GM21390 (cell line): Measurements from ENCODE around the gene TRIM69.
"Not testable (repeated sequence)": the region's sequence is repeated elsewhere in the genome, so short reads cannot be mapped to it uniquely, and the experiment has no call there.

Experiments used
- ATAC-seq: cut with Tn5 transposase; IDR thresholded peaks from one replicate; pipeline ENCODE4 v1.9.1; 2021; ENCODE audit not compliant: unreplicated experiment

The TRIM69 gene, protein sequence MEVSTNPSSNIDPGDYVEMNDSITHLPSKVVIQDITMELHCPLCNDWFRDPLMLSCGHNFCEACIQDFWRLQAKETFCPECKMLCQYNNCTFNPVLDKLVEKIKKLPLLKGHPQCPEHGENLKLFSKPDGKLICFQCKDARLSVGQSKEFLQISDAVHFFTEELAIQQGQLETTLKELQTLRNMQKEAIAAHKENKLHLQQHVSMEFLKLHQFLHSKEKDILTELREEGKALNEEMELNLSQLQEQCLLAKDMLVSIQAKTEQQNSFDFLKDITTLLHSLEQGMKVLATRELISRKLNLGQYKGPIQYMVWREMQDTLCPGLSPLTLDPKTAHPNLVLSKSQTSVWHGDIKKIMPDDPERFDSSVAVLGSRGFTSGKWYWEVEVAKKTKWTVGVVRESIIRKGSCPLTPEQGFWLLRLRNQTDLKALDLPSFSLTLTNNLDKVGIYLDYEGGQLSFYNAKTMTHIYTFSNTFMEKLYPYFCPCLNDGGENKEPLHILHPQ

DNA sequence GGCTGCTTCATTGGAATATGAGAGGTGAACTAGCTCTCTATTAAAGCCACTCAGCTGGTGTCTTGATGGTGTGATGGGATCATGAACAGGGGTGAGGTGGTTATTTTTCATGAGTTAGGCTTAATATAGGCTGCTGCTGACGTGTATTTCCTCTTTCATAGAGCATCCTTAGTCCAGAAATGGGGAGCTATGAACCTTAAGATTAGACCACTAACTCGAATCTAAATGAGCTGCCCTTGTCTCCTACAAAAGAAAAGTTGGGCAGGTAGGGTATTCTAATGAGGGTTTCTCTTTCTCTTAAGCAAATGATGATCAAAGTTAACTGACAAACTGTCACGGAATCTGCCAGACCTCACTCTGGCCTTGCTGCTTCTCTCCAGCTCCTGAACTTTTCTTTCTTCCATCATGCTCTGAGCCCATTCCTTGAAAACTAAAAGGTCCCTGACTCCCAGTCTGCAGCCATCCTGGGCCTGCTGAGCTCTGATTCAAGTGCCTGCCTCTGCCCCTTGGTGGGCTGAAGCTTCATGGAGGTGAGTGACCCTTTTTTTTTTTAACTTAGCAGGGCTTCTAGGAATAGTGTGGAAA lies at the start of gene TRIM69:
Gene TRIM69 (plus strand): TSS at position 348 of the 585 bp plus-strand sequence. CDS start 177 bp downstream, at position 525.
- ATAC-seq: no peak

DNA sequence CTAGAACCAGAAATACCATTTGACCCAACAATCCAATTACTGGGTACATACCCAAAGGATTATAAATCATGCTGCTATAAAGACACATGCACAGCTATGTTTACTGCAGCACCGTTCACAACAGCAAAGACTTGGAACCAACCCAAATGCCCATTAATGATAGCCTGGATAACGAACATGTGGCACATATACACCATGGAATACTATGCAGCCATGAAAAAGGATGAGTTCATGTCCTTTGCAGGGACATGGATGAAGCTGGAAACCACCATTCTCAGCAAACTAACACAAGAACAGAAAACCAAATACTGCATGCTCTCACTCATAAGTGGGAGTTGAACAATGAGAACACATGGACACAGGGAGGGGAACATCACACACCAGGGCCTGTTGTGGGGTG lies 47.0 kb upstream of the TRIM69 start:
- ATAC-seq: not testable (repeated sequence)

DNA sequence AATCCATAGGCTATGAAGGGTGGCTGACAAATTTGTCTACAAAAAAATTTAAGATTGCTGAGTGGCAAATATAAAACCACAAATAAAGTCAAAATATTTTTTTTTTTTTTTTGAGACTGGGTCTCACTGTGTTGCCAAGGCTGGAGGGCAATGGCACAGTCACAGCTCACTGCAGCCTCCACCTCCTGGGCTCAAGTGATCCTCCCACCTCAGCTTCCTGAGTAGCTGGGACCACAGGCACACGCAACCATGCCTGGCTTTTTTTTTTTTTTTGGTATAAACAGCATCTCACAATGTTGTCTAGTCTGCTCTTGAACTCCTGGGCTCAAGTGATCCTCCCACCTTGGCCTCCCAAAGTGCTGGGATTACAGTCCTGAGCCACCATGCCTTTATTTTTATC lies 46.1 kb upstream of the TRIM69 start:
- ATAC-seq: not testable (repeated sequence)

DNA sequence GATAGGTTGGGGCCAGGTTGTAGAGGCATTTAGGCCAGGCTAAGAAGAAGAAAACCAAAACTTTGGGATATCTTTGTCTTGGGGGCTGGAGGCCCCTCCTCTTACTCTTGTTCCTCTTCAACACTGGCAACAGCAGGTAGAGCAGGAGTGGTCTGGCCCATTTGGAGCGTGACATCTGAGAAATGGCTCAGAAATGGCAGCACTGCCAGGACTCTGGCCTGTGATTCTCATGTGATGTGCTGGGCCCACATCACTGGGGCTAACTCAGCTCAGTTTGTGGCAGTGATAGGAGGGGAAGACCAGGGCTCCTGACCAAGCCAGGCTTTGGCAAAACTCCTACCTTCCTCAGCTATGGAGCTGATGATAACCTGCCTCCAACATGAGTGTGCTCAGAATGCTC lies 43.7 kb upstream of the TRIM69 start:
- ATAC-seq: no peak

DNA sequence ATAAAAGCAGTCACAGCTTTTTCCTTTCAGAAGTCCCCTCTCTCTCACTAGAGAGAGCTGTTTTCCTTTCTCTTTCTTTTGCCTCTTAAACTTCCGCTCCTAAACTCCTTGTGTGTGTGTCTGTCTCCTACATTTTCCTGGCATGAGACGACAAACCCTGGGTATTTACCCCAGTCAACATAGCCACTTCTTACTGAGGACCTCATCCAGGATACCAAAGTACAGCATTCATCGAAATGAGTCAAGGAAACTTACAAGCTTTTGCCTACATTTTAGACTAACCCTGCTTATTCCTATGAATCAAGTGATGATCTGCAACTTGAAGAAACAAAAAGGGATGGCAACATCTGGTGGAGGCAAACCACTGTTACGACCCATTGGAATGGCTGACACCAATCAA lies 41.9 kb upstream of the TRIM69 start:
- ATAC-seq: no peak

DNA sequence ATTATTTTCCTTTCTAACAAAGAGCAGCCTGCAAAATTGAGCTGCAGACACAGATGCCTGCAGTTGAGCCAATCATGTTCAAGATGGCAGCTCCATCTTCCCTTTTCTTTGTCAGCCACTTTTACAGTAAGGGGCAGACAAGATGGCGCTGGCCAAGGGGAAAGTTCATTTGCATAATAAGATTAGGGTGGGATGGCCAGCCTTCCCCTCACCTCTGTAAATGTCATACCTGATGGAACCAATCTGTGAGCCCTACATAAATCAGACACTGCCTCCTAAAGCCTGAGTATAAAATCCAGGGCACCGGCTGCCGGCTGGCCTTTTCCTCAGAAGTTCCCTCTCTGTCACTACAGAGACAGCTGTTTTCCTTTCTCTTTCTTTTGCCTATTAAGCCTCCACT lies 41.0 kb upstream of the TRIM69 start:
- no peak for ATAC-seq

DNA sequence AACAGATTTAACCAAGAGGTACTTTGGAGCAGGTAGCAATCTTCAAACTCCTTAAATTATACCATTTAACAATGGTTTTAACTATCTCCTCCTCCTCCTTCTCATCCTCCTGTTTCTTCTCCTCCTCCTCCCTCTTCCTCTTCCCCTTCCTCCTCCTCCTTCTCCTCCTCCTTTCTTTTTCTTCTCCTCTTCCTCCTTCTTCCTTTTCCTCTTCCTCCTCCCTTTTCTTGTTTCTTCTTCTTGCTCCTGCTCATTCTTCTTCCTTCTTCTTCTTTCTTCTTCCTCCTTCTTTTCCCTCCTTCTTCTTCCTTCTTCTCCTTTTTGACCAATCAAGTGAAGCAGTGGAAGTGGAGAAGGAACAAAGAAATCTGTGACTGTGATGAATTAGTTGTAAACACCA lies 39.3 kb upstream of the TRIM69 start:
- ATAC-seq: no peak

DNA sequence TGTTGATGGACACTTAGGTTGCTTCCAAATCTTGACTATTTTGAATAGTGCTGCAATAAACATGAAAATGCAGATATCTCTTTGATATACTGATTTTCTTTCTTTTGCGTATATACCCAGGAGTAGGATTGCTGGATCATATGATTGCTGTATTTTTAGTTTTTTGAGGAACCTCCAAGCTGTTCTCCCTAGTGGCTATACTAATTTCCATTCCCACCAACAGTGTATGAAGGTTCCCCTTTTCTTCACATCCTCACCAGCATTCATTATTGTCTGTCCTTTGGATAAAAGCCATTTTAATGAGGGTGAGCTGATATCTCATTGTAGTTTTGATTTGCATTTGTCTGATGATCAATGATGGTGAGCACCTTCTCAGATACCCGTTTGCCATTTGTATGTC lies 37.7 kb upstream of the TRIM69 start:
- no peak for ATAC-seq

DNA sequence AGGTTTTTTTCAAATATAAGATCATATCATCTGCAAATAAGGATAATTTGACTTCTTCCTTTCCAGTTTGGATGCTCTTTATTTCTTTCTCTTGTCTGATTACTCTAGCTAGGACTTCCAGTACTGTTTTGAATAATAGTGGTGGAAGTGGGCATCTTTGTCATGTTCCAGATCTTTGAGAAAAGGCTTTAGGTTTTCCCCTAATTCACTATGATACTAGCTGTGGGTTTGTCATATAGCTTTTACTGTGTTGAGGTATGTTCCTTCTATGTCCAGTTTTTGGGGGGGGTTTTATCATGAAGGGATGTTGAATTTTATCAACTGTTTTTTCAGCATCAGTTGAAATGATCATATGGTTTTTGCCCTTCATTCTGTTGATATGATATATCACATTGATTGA lies 35.7 kb upstream of the TRIM69 start:
- ATAC-seq: not testable (repeated sequence)

DNA sequence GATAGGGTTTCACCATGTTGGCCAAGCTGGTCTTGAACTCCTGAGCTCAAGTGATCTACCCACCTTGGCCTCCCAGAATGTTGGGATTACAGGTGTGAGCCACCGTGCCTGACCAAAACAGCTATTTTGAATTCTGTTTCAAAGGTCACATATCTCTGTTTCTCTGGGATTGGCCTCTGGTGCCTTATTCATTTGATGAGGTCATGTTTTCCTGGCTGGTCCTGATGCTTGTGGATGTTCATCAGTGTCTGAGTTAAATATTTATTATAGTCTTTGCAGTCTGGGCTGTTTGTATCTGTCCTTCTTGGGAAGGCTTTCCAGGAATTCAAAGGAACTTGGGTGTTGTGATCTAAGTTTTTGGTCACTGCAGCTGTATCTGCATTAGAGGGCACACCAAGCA lies 30.3 kb upstream of the TRIM69 start:
- ATAC-seq: no peak

DNA sequence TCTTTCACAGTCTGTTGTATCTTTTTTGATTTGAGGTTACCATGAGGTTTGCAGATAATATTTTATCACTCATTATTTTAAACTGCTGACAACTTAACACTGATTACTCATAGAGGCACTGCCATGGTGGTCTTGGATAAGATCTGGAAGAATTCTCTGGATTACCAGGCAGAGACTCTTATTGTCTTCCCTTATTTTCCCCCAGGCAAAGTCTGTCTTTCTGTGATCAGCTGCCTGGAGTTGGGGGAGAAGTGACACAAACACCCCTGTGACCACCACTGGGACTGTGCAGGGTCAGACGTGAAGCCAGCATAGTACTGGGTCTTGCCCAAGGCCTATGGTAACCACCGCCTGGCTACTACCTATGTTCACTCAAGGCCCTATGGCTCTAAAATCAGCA lies 29.9 kb upstream of the TRIM69 start:
- no peak for ATAC-seq

DNA sequence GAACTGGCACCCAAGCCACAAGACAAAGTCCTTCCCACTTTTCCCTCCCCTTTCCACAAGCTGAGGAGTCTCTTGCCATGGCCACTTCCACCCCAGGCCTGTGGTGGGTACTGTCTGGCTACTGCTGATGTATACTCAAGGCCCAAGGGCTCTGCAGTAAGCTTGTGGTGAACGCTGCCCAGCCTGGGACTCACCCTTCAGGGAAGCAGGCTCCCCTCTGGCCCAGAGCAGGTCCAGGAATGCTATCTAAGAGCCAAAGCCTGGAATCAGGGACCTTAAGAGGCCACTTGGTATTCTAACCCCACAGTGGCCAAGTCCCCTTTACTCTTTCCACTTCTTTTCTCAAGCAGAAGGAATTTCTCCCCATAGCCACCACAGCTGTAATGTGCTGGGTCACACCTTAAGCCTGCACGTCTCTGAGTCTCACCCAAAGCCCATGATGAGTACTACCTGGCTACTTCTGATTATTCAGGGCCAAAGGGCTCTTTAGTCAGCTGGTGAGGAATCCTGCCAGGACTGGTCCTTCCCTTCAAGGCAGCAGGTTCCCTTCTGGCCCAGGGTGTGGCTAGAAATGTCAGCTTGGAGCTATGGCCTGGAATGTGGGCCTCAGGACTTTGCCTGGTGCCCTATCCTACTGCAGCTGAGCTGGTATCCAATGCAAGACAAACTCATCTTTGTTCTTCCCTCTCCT lies 29.2 kb upstream of the TRIM69 start:
- no peak for ATAC-seq

DNA sequence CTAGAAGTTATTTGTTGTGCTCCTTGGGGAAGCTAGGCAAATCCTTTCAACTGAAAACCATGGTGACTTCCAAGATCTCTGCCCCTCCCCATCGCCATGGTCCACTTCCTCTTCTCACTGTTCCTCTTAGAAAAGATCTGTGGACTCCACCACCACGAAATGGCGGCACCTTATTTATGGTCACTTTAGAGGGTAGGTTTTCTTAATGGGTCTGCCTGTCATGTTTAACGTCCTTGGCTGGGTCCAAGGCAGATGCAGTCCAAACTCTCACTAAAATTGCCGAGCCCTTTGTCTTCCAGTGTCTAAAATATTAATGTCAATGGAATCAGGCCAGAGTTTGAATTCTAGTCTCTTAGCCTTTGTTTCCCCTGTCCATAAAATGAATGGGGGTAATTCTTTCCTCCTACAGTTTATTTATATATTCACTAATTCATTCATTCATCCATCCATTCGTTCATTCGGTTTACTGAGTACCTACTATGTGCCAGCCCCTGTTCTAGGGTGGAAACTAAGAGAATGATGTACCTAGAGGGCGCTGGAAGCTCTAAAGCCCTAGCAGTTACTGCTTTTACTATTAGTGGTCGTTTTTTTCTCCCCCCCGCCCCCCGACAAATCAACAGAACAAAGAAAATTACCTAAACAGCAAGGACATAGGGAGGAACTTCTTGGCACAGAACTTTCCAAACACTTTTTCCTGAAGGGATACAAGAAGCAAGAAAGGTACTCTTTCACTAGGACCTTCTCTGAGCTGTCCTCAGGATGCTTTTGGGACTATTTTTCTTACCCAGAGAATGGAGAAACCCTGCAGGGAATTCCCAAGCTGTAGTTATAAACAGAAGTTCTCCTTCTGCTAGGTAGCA lies 25.9 kb upstream of the TRIM69 start:
- ATAC-seq: no peak

DNA sequence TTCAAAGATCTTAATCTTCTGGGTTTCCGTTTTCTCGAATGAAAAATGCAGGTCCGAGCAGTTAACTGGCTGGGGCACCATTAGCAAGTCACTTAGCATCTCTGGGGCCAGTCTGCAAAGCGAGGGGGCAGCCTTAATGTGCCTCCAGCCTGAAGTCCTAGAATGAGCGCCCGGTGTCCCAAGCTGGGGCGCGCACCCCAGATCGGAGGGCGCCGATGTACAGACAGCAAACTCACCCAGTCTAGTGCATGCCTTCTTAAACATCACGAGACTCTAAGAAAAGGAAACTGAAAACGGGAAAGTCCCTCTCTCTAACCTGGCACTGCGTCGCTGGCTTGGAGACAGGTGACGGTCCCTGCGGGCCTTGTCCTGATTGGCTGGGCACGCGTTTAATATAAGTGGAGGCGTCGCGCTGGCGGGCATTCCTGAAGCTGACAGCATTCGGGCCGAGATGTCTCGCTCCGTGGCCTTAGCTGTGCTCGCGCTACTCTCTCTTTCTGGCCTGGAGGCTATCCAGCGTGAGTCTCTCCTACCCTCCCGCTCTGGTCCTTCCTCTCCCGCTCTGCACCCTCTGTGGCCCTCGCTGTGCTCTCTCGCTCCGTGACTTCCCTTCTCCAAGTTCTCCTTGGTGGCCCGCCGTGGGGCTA lies 25.1 kb upstream of the TRIM69 start, which contains the start of the genes B2M and PATL2:
Gene B2M (plus strand): TSS at position 422 of the 647 bp plus-strand sequence. CDS start 30 bp downstream, at position 452.
Gene PATL2 (minus strand): TSS at position 228 of the 647 bp plus-strand sequence. CDS start 34,833 bp downstream, outside the sequence.
- ATAC-seq: peak; percentile 85

DNA sequence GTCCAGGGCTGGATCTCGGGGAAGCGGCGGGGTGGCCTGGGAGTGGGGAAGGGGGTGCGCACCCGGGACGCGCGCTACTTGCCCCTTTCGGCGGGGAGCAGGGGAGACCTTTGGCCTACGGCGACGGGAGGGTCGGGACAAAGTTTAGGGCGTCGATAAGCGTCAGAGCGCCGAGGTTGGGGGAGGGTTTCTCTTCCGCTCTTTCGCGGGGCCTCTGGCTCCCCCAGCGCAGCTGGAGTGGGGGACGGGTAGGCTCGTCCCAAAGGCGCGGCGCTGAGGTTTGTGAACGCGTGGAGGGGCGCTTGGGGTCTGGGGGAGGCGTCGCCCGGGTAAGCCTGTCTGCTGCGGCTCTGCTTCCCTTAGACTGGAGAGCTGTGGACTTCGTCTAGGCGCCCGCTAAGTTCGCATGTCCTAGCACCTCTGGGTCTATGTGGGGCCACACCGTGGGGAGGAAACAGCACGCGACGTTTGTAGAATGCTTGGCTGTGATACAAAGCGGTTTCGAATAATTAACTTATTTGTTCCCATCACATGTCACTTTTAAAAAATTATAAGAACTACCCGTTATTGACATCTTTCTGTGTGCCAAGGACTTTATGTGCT lies 24.5 kb upstream of the TRIM69 start:
- ATAC-seq: peak; percentile 11

DNA sequence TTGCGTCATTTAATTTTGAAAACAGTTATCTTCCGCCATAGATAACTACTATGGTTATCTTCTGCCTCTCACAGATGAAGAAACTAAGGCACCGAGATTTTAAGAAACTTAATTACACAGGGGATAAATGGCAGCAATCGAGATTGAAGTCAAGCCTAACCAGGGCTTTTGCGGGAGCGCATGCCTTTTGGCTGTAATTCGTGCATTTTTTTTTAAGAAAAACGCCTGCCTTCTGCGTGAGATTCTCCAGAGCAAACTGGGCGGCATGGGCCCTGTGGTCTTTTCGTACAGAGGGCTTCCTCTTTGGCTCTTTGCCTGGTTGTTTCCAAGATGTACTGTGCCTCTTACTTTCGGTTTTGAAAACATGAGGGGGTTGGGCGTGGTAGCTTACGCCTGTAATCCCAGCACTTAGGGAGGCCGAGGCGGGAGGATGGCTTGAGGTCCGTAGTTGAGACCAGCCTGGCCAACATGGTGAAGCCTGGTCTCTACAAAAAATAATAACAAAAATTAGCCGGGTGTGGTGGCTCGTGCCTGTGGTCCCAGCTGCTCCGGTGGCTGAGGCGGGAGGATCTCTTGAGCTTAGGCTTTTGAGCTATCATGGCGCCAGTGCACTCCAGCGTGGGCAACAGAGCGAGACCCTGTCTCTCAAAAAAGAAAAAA lies 23.9 kb upstream of the TRIM69 start:
- ATAC-seq: no peak

DNA sequence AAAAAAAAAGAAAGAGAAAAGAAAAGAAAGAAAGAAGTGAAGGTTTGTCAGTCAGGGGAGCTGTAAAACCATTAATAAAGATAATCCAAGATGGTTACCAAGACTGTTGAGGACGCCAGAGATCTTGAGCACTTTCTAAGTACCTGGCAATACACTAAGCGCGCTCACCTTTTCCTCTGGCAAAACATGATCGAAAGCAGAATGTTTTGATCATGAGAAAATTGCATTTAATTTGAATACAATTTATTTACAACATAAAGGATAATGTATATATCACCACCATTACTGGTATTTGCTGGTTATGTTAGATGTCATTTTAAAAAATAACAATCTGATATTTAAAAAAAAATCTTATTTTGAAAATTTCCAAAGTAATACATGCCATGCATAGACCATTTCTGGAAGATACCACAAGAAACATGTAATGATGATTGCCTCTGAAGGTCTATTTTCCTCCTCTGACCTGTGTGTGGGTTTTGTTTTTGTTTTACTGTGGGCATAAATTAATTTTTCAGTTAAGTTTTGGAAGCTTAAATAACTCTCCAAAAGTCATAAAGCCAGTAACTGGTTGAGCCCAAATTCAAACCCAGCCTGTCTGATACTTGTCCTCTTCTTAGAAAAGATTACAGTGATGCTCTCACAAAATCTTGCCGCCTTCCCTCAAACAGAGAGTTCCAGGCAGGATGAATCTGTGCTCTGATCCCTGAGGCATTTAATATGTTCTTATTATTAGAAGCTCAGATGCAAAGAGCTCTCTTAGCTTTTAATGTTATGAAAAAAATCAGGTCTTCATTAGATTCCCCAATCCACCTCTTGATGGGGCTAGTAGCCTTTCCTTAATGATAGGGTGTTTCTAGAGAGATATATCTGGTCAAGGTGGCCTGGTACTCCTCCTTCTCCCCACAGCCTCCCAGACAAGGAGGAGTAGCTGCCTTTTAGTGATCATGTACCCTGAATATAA lies 23.0 kb upstream of the TRIM69 start:
- ATAC-seq: no peak

DNA sequence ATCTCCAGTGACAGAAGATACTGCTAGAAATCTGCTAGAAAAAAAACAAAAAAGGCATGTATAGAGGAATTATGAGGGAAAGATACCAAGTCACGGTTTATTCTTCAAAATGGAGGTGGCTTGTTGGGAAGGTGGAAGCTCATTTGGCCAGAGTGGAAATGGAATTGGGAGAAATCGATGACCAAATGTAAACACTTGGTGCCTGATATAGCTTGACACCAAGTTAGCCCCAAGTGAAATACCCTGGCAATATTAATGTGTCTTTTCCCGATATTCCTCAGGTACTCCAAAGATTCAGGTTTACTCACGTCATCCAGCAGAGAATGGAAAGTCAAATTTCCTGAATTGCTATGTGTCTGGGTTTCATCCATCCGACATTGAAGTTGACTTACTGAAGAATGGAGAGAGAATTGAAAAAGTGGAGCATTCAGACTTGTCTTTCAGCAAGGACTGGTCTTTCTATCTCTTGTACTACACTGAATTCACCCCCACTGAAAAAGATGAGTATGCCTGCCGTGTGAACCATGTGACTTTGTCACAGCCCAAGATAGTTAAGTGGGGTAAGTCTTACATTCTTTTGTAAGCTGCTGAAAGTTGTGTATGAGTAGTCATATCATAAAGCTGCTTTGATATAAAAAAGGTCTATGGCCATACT lies 21.1 kb upstream of the TRIM69 start:
- ATAC-seq: no peak
